GM12873 (cell line): ENCODE results near the gene INKA1.

Source experiments
- TF ChIP-seq, protein P1 (sequence below): IDR thresholded peaks from 2 replicates; pipeline ENCODE4 v1.5.1; 2012; ENCODE audit warnings: low read depth, mild to moderate bottlenecking, moderate library complexity, low read length, control low read depth; ENCODE audit not compliant: insufficient read depth; ENCODE audit errors: missing control alignments

INKA1 gene

DNA sequence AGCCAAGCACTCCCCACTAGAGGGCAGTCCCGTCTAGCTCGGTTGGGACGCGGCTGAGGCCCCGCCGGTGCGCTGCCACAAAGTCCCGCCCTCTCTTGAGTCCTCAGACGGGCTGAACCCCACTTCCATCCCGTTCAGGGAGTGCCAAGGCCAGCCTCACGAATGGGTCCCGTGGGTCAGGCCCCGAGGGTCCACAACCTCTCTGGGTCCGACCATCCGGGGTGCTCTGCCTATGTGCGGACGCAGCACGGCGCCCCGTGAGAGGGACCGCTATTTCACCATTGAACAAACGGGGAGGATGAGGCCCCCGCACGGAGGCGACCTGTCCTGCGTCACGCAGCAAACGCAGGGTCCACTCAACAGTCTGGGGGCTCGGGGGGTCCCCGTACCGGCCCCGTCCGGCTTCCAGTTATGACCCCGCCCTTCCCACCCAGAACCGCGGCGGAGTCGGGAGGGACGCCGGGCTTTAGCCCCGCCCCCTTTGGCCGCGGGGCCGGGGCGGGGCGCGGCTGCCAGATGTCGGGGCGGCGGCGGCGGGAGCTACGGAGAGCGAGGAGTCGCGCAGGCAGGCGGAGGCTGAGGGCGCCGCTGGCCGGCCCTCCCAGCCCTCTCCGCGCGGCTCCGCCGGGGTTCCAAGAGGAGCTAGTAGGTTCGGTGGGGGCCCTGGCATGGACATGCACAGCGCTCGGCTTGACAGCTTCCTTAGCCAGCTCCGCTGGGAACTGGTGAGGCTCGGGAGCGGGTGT, at the start of gene INKA1:
TSS of gene INKA1 (plus strand) at position 543 of the 746 bp plus-strand sequence. CDS start at position 675, 132 bp downstream.
- TF ChIP-seq, protein P1, sequence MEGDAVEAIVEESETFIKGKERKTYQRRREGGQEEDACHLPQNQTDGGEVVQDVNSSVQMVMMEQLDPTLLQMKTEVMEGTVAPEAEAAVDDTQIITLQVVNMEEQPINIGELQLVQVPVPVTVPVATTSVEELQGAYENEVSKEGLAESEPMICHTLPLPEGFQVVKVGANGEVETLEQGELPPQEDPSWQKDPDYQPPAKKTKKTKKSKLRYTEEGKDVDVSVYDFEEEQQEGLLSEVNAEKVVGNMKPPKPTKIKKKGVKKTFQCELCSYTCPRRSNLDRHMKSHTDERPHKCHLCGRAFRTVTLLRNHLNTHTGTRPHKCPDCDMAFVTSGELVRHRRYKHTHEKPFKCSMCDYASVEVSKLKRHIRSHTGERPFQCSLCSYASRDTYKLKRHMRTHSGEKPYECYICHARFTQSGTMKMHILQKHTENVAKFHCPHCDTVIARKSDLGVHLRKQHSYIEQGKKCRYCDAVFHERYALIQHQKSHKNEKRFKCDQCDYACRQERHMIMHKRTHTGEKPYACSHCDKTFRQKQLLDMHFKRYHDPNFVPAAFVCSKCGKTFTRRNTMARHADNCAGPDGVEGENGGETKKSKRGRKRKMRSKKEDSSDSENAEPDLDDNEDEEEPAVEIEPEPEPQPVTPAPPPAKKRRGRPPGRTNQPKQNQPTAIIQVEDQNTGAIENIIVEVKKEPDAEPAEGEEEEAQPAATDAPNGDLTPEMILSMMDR: peak; percentile 97

DNA sequence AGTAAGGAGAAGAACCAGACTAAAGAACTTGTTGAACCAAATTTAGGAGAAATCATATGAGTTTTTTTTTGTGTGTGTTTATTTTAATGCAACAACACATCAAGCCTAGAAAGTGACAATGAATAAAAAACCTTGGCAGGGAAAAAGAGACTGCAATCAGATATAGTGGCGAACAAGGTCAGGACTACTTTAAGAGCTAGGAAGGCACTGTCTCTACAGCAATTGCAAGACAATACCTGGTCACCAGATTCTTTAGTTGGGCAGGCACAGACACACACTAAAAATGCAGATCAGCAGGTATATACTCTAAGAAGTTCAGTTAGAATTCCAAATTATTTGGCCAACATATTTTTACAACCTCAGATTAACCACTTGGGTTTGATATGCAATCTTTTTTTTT, 48.5 kb upstream of the INKA1 start:
- TF ChIP-seq, protein P1: no peak

DNA sequence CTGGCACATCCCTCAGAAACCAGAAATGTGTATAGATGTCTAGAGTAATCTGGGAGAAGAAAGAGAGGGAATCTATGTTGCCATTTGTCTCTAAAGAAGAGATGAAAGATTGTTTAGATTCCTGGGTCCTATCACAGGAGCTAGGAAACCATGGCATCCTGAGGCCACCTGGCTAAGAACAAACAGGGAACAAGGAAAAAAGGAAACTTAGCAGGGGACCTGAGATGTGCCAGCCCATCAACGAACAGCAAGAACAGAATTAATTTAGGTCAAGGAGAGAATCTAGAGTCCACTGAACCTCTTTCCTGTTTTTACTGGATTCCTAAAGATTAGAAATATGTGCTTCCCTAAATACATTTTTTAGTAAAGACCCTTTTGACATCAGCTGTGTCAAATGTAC, 47.0 kb upstream of the INKA1 start:
- TF ChIP-seq, protein P1: no peak

DNA sequence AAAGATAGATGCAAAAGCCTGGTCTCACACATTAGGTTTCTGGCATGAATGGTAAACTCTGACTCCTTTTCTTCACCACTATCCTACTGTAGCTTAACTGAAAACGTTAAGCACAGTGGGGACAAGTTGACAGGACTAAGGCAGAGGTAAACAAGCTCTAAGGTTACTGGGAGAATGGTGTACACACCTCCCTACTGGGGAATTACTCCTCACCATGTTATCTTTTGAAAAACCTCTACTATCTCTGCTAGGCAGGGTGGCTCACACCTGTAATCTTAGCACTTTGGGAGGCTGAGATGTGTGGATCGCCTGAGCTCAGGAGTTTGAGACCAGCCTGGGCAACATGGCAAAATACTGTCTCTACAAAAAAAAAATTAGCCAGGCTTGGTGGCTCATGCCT, 45.9 kb upstream of the INKA1 start:
- TF ChIP-seq, protein P1: no peak

DNA sequence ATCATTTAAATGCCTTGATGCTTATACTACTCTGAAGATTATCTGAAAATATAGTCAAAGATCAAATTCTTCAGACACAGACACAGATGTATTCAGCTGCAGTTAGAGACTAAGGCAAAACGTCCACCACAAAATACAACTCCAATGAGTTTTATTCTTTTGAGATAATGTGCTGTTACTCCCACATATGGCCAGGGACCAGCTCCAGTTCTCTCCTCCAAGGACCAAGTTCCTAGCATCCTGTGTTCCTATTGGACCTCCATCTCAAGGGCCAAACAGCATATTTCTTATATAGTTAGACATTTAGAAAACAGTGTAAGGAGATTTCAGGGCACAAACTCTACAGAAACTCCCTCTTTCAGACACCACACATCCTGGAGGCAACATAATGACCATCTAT, 43.8 kb upstream of the INKA1 start:
- TF ChIP-seq, protein P1: no peak

DNA sequence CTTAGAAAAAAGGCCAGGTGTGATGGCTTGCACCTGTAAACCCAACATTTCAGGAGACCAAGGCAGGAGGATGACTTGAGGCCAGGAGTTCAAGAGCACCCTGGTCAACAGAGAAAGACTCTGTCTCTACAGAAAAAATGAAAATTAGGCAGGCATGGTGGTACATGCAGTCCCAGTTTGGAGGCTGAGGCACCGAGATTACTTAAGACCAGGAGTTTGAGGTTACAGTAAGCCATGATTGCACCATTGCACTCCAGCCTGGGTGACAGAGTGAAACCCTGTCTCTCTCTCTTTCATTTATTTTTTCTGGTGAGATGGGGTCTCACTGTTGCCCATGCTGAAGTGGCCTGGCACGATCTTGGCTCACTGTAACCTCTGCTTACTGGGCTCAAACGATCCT, 41.4 kb upstream of the INKA1 start:
- TF ChIP-seq, protein P1: no peak

DNA sequence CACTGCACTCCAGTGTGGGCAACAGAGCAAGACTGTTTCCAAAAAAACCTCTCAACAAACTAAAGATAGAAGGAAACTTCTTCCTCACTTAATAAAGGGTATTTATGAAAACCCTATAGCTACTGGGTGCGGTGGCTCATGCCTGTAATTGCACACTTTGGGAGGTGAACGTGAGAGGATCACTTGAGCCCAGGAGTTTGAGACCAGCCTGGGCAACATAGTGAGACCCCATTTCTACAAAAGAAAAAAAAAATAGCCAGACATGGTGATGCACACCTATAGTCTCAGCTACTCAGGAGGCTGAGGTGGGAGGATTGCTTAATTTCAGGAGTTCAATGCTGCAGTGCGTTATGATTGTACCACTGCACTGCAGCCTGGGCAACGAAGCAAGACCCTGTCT, 39.1 kb upstream of the INKA1 start:
- TF ChIP-seq, protein P1: no peak
